Measurements from ENCODE around the gene ING5.
A peak's percentile ranks its signal among the peaks of the same experiment; 100 is the strongest.

DNA sequence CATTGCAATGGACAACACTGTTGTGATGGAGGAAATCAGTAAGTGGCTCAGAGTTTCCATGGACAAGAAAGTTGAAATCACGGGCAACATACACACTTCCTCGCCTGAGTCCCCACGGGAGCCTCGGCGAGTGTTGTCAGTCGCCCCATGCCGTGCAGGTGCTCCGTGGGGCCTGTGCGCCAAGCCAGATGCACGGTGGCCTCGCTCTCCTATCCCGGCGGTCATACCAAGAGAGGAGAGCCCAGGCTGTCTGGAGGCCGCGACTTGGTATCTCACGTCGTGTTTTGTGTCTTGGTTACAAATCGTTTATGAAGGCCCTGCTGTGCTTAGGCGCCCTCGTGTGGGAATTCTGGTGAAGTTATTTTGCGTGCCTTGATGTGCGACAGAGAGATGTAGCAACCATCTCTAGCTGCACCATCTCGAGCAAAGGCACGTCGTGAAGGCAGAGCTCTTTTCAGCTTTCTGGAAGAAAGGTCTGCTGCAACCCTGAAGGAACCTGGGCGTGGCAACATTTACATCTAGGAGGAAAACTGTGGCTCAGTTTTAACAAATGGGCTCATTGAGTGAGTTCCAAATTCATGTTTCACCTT, 42.6 kb upstream of the ING5 start:
- TF ChIP-seq, protein P1, sequence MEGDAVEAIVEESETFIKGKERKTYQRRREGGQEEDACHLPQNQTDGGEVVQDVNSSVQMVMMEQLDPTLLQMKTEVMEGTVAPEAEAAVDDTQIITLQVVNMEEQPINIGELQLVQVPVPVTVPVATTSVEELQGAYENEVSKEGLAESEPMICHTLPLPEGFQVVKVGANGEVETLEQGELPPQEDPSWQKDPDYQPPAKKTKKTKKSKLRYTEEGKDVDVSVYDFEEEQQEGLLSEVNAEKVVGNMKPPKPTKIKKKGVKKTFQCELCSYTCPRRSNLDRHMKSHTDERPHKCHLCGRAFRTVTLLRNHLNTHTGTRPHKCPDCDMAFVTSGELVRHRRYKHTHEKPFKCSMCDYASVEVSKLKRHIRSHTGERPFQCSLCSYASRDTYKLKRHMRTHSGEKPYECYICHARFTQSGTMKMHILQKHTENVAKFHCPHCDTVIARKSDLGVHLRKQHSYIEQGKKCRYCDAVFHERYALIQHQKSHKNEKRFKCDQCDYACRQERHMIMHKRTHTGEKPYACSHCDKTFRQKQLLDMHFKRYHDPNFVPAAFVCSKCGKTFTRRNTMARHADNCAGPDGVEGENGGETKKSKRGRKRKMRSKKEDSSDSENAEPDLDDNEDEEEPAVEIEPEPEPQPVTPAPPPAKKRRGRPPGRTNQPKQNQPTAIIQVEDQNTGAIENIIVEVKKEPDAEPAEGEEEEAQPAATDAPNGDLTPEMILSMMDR (IDR thresholded peaks at IDR 0.05) = peak; percentile 39 to 64 (median 52)
- TF ChIP-seq POLR2A (IDR thresholded peaks at IDR 0.05) = no peak

Measured in uterus (tissue), 2 donors.